RWPE1 (cell line): Measurements from ENCODE around the gene NMB.
A peak's percentile ranks its signal among the peaks of the same experiment; 100 is the strongest.
"Not testable (repeated sequence)": the region's sequence is repeated elsewhere in the genome, so short reads cannot be mapped to it uniquely, and the experiment has no call there.

ENCODE experiments used
- CTCF ChIA-PET: fragments of 350-600 bp; sonication (Branson Sonifier 250); formaldehyde crosslinking; extraction: SDS; loops from one replicate; lab custom pipeline; 2021; lab: Yijun Ruan, JAX
- POLR2A ChIA-PET: fragments of 400-600 bp; formaldehyde crosslinking; extraction: SDS; loops from one replicate; lab custom pipeline; 2020; ENCODE audit warnings: antibody characterized with exemption; ENCODE audit not compliant: low non-redundant PET; lab: Yijun Ruan, JAX
- DNase-seq: peaks from one replicate; pipeline ENCODE4 v3.0.0; 2012; ENCODE audit warnings: low spot score
- H3K27ac ChIP-seq: fragments of 450-650 bp; 2 replicates; pipeline ENCODE4 v1.5.1; 2017
- TF ChIP-seq, protein P1 (sequence below): fragments of 450-650 bp; conservative IDR thresholded peaks from 2 replicates; pipeline ENCODE4 v1.5.1; 2017; ENCODE audit warnings: low read depth, mild to moderate bottlenecking

The NMB gene

DNA sequence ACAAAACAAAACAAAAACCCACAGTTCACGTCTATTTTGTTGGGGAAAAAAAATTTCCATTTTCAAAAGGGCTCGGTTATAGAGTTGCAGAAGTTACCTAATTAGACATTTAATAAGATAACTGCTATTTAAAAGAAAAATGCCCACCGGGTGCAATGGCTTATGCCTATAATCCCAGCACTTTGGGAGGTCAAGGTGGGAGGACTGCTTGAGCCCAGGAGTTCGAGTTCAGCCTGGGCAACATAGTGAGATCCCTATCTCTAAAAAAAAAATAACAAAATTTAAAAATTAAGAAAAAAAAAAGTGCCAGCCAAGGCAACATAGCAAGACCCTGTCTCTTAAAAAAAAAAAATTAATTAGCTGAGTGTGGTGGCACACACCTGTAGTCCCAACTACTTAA is 38.8 kb upstream of the NMB start:
- POLR2A ChIA-PET = no interaction called here
- TF ChIP-seq, protein P1, sequence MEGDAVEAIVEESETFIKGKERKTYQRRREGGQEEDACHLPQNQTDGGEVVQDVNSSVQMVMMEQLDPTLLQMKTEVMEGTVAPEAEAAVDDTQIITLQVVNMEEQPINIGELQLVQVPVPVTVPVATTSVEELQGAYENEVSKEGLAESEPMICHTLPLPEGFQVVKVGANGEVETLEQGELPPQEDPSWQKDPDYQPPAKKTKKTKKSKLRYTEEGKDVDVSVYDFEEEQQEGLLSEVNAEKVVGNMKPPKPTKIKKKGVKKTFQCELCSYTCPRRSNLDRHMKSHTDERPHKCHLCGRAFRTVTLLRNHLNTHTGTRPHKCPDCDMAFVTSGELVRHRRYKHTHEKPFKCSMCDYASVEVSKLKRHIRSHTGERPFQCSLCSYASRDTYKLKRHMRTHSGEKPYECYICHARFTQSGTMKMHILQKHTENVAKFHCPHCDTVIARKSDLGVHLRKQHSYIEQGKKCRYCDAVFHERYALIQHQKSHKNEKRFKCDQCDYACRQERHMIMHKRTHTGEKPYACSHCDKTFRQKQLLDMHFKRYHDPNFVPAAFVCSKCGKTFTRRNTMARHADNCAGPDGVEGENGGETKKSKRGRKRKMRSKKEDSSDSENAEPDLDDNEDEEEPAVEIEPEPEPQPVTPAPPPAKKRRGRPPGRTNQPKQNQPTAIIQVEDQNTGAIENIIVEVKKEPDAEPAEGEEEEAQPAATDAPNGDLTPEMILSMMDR = no peak
- no peak for DNase-seq
- H3K27ac ChIP-seq = no peak overlapping the region
- CTCF ChIA-PET = interaction anchor here (0.7 kb wide), 1 partner anchor 88 kb away, joined by 3 read pairs; no protein-coding TSS in a partner anchor

DNA sequence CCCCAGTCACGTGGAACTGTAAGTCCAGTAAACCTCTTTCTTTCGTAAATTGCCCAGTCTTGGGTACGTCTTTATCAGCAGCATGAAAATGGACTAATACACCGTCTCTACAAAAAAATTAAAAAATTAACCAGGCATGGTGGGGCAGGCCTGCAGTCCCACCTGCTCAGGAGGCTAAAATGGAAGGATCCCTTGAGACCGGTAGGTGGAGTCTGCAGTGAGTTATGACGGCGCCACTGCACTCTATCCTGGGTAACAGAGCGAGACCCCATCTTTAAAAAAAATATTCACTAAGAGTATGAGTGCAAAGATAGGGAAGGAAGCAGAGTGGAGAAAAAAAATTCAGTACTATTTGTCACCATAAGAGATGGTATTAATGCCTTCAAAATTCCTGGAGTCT is 32.3 kb upstream of the NMB start:
- POLR2A ChIA-PET = no interaction called here
- CTCF ChIA-PET = no interaction called here
- no peak overlapping the region for H3K27ac ChIP-seq
- TF ChIP-seq, protein P1 = no peak
- no peak for DNase-seq

DNA sequence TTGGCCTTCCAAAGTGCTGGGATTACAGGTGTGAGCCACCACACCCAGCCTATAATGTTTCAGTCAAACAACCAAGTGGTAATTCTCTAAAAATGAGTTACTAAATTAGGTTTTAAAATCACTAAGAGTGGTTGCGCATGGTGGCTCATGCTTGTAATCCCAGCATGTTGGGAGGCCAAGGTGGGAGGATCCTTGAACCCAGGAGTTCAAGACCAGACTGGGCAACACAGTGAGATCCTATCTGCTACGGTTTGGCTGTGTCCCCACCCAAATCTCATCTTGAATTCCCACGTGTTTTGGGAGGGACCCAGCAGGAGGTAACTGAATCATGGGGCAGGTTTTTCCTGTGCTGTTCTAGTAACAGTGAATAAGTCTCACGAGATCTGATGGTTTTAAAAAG is 31.9 kb upstream of the NMB start:
- CTCF ChIA-PET = no interaction called here
- POLR2A ChIA-PET = no interaction called here
- no peak overlapping the region for H3K27ac ChIP-seq
- TF ChIP-seq, protein P1 = no peak
- DNase-seq = no peak

DNA sequence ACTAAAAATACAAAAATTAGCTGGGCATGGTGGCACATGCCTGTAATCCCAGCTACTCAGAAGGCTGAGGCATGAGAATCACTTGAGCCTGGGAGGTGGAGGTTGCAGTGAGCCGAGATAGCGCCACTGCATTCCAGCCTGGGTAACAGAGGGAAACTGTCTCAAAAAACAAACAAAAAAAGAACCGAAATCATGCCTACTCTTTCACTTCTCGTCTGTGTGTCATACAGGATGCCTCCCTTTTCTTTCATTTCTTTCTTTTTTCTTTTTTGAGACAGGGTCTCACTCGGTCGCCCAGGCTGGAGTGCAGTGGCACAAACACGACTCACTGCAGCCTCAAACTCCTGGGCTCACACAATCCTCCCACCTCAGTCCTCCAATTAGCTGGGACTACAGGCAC is 28.4 kb upstream of the NMB start:
- POLR2A ChIA-PET = interaction anchor here (0.7 kb wide), 1 partner anchor 49 kb away, joined by 6 read pairs; no protein-coding TSS in a partner anchor
- peak overlapping the region; percentile 74 for H3K27ac ChIP-seq
- DNase-seq, CTCF ChIA-PET: not testable (repeated sequence)

DNA sequence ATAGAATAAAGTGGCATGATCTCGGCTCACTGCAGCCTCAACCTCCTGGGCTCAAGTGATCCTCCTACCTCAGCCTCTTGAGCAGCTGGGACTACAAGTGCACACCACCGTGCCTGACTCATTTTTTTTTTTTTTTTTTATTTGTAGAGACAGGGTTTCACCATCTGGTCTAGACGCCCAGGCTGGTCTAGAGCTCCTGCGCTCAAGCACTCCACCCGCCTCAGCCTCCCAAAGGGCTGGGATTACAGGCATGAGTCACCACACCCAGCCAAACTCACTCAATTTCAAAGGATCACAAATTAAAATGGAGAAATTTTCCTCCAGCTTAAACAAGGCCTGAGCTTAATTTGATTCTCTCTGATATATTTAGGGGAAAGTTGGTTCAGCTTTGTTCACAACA is 27.3 kb upstream of the NMB start:
- ChIA-PET CTCF (interaction anchor here (0.7 kb wide), 1 partner anchor 241 kb away, joined by 3 read pairs; no protein-coding TSS in a partner anchor), POLR2A (interaction anchor here (0.5 to 0.6 kb wide), 2 partner anchors 27 to 98 kb away, joined by 3 read pairs; partner anchors contain the start of gene NMB)
- TF ChIP-seq, protein P1 = no peak
- H3K27ac ChIP-seq = peak overlapping the region; percentile 74
- peak; percentile 45 for DNase-seq

DNA sequence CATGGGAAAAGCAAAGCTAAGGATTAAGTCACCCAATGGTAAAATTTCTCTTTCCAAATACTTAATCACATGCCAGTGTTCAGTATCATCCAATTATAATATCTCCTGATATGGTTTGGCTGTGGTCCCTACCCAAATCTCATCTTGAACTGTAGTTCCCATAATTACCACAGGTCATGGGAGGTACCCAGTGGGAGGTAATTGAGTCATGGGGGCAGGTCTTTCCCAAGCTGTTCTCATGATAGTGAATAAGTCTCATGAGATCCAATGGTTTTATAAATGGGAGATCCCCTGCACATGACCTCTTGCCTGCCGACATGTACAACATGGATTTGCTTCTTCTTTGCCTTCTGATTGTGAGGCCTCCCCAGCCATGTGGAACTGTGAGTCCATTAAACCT is 26.1 kb upstream of the NMB start:
- ChIA-PET POLR2A (no interaction called here), CTCF (interaction anchor here (0.6 kb wide), 1 partner anchor 1912 kb away, joined by 3 read pairs; no protein-coding TSS in a partner anchor)
- TF ChIP-seq, protein P1 = no peak

DNA sequence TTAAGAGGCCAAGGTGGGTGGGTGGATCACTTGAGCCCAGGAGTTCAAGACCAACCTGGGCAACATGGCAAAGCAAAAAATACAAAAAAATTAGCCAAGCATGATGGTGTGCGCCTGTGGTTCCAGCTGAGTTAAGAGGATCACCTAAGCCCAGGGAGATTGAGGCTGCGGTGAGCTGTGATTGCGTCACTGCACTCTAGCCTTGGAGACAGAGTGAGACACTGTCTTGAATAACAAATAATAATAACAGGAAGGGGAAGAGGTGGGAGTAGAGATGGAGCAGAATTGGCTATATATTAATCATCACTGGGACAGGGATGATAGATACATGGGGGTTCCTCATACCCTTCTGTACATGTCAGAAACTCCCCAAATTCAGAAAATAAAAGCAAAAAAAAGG is 23.8 kb upstream of the NMB start:
- no peak overlapping the region for H3K27ac ChIP-seq
- ChIA-PET CTCF (no interaction called here), POLR2A (no interaction called here)
- TF ChIP-seq, protein P1 = no peak
- no peak for DNase-seq

More for the DNA sequence above, 26.1 kb upstream of the NMB start:
- DNase-seq = no peak
- no peak overlapping the region for H3K27ac ChIP-seq
